CD4-positive, alpha-beta memory T cell (primary cell): ENCODE measurements around the gene DUS3L. TPM values are rescaled to one million over a fixed set of nuclear protein-coding genes. Genes with fewer than 3 reads are reported as not detected.

Experiments used
- CTCF ChIA-PET: fragments of 350-600 bp; sonication (Branson Sonifier 250); formaldehyde crosslinking; loops from one replicate; lab custom pipeline; 2021; ENCODE audit warnings: inconsistent platforms; ENCODE audit not compliant: partially characterized antibody; lab: Charles Lee
- POLR2A ChIA-PET: fragments of 350-600 bp; sonication (Branson Sonifier 250); formaldehyde crosslinking; loops from one replicate; lab custom pipeline; 2021; ENCODE audit not compliant: partially characterized antibody; lab: Charles Lee
- DNase-seq, 5 donors: peaks; one replicate each; pipeline versions ENCODE4 v3.0.0 to v3.0.0-alpha.2; 2020 to 2022; ENCODE audit warnings: mixed read lengths in 1 of 5
- H3K27ac ChIP-seq: one replicate; pipeline ENCODE4 v1.7.0; 2013; ENCODE audit warnings: low read depth, low read length
- H3K27me3 ChIP-seq: 2 replicates; pipeline ENCODE4 v1.7.0; 2013; ENCODE audit warnings: mild to moderate bottlenecking, low read length, moderate library complexity; ENCODE audit not compliant: insufficient read depth
- H3K36me3 ChIP-seq: 2 replicates; pipeline ENCODE4 v1.7.0; 2013; ENCODE audit warnings: mild to moderate bottlenecking, low read length, moderate library complexity; ENCODE audit not compliant: insufficient read depth
- H3K4me1 ChIP-seq: 2 replicates; pipeline ENCODE4 v1.7.0; 2013; ENCODE audit warnings: mild to moderate bottlenecking, low read length, moderate library complexity; ENCODE audit not compliant: insufficient read depth
- H3K4me3 ChIP-seq, 2 donors: one replicate each; pipeline ENCODE4 v1.7.0; 2013; ENCODE audit warnings: low read length in 2 of 2, mild to moderate bottlenecking in 1 of 2
- H3K9me3 ChIP-seq, 2 donors: one replicate each; pipeline ENCODE4 v1.7.0; 2013; ENCODE audit warnings: low read length in 2 of 2, control low read depth in 1 of 2; ENCODE audit not compliant: control insufficient read depth in 1 of 2
- H3K27ac Mint-ChIP-seq, 7 donors: one replicate each; pipeline ENCODE4 v1.8.0; 2020 to 2021; ENCODE audit warnings: mixed read lengths in 7 of 7, mild to moderate bottlenecking in 6 of 7, inconsistent platforms in 3 of 7, moderate library complexity in 3 of 7
- H3K27me3 Mint-ChIP-seq, 2 donors: one replicate each; pipeline ENCODE4 v1.8.0; 2020 to 2021; ENCODE audit warnings: mixed read lengths in 2 of 2
- H3K36me3 Mint-ChIP-seq, 2 donors: one replicate each; pipeline ENCODE4 v1.8.0; 2020 to 2021; ENCODE audit warnings: mixed read lengths in 2 of 2, inconsistent platforms in 1 of 2, mild to moderate bottlenecking in 1 of 2
- H3K4me1 Mint-ChIP-seq, 4 donors: one replicate each; pipeline ENCODE4 v1.8.0; 2020 to 2021; ENCODE audit warnings: mixed read lengths in 4 of 4, mild to moderate bottlenecking in 1 of 4
- H3K4me3 Mint-ChIP-seq, 8 donors: one replicate each; pipeline ENCODE4 v1.8.0; 2020 to 2021; ENCODE audit warnings: mixed read lengths in 8 of 8, mild to moderate bottlenecking in 7 of 8, moderate library complexity in 6 of 8, inconsistent platforms in 3 of 8
- H3K9me3 Mint-ChIP-seq, 8 donors: one replicate each; pipeline ENCODE4 v1.8.0; 2020 to 2021; ENCODE audit warnings: mixed read lengths in 8 of 8, mild to moderate bottlenecking in 5 of 8, inconsistent platforms in 3 of 8, moderate library complexity in 1 of 8
- intact Hi-C: fragments of 100-400 bp; cut with micrococcal nuclease; formaldehyde crosslinking; loops from one replicate; pipeline ENCODE4 v1.15.1; 2023
- polyA plus RNA-seq, 2 donors: library from polyadenylated mRNA; unstranded; fragments of 300-500 nt; fragmentation: Illumina TruSeq; gene quantifications; one replicate each; pipeline ENCODE4 v1.2.3, GENCODE V29; 2021
- total RNA-seq, 2 experiments: library from RNA; stranded (reverse); gene quantifications; one replicate each; pipeline ENCODE4 v1.2.3, GENCODE V29; 2021

DUS3L gene
- total and polyA plus RNA-seq, 4 experiments from 2014 or later, result 34.2 to 72.9 (median 47.7) TPM

GRCh38 chr19:5803752-5804515, 13.0 kb upstream of the DUS3L start:
- Mint-ChIP-seq H3K4me3 (peak overlapping the region; percentile 59 to 91 (median 76)), H3K36me3 (no peaks in the 10 kb centered on the region), H3K4me1 (peaks cover 6 to 30% (median 15%) of the 10 kb centered on the region in 4 donors), H3K27me3 (peaks cover 13 to 14% of the 10 kb centered on the region in 2 donors), H3K9me3 (no peaks in the 10 kb centered on the region), H3K27ac (peak overlapping the region; percentile 57 to 92 (median 87))
- Histone ChIP-seq H3K27ac (peak overlapping the region; percentile 19), H3K9me3 (no peaks in the 10 kb centered on the region), H3K36me3 (no peaks in the 10 kb centered on the region), H3K4me3 (peak overlapping the region in 1 of 2 donors; percentile 40), H3K4me1 (peaks cover 20% of the 10 kb centered on the region), H3K27me3 (no peaks in the 10 kb centered on the region)
- ChIA-PET POLR2A (interaction anchor here (0.7 to 1.9 kb wide), 9 partner anchors 11 to 219 kb away, joined by 3 to 20 read pairs (median 4); partner anchors contain the start of genes DUS3L, NDUFA11, RPL36 and VMAC), CTCF (interaction anchor here (0.5 to 2.1 kb wide), 33 partner anchors 9 to 245 kb away, joined by 3 to 51 read pairs (median 5); partner anchors contain the start of genes CATSPERD, DUS3L, LONP1 and NDUFA11)
- intact Hi-C loops, result loop anchor here (1.0 to 2.0 kb wide), 5 partner anchors 13 to 158 kb away; partner anchors contain the start of genes DUS3L and VMAC
- DNase-seq, result peak; percentile 89 to 93 (median 91)

GRCh38 chr19:5803441-5803751, 12.4 kb upstream of the DUS3L start:
- Mint-ChIP-seq H3K36me3 (no peaks in the 10 kb centered on the region), H3K27me3 (peaks cover 13 to 14% of the 10 kb centered on the region in 2 donors), H3K27ac (peak overlapping the region in 2 of 7 donors; percentile 36 to 87), H3K4me1 (peaks cover 6 to 30% (median 15%) of the 10 kb centered on the region in 4 donors), H3K9me3 (no peaks in the 10 kb centered on the region), H3K4me3 (peak overlapping the region; percentile 46 to 83 (median 72))
- peak overlapping the region; percentile 19 for H3K27ac ChIP-seq
- no peaks in the 10 kb centered on the region for H3K9me3 ChIP-seq
- ChIA-PET POLR2A (interaction anchor here (1.1 to 1.9 kb wide), 8 partner anchors 10 to 219 kb away, joined by 3 to 20 read pairs (median 4); partner anchors contain the start of genes DUS3L, NDUFA11, RPL36 and VMAC), CTCF (interaction anchor here (0.6 to 2.1 kb wide), 25 partner anchors 10 to 238 kb away, joined by 3 to 51 read pairs (median 5); partner anchors contain the start of genes CATSPERD, DUS3L, LONP1 and NDUFA11)
- no peak for DNase-seq
- H3K27me3 ChIP-seq, result no peaks in the 10 kb centered on the region
- H3K36me3 ChIP-seq, result no peaks in the 10 kb centered on the region
- intact Hi-C loops, result no loop called here
- peaks cover 20% of the 10 kb centered on the region for H3K4me1 ChIP-seq
- peak overlapping the region in 1 of 2 donors; percentile 40 for H3K4me3 ChIP-seq

- Histone ChIP-seq H3K27me3 (no peaks in the 10 kb centered on the region), H3K4me3 (no peak overlapping the region), H3K4me1 (peaks cover 20% of the 10 kb centered on the region), H3K27ac (no peak overlapping the region), H3K9me3 (no peaks in the 10 kb centered on the region), H3K36me3 (no peaks in the 10 kb centered on the region)
- ChIA-PET CTCF (interaction anchor here (0.6 to 0.7 kb wide), 2 partner anchors 220 to 534 kb away, joined by 3 read pairs; no protein-coding TSS in a partner anchor), POLR2A (no interaction called here)
- peak overlapping the region in 6 of 8 donors; percentile 6 to 64 (median 30) for H3K4me3 Mint-ChIP-seq
- peaks cover 11 to 14% of the 10 kb centered on the region in 2 donors for H3K27me3 Mint-ChIP-seq
- peak overlapping the region in 1 of 7 donors; percentile 77 for H3K27ac Mint-ChIP-seq
- no peaks in the 10 kb centered on the region for H3K36me3 Mint-ChIP-seq
- no peaks in the 10 kb centered on the region for H3K9me3 Mint-ChIP-seq
- intact Hi-C loops, result no loop called here
- no peak for DNase-seq
- peaks cover 6 to 27% (median 15%) of the 10 kb centered on the region in 4 donors for H3K4me1 Mint-ChIP-seq
Measured at GRCh38 chr19:5801796-5802619, 11.0 kb upstream of the DUS3L start.

GRCh38 chr19:5800361-5801270, 9.7 kb upstream of the DUS3L start:
- Histone ChIP-seq H3K9me3 (no peaks in the 10 kb centered on the region), H3K36me3 (no peaks in the 10 kb centered on the region), H3K27ac (no peak overlapping the region), H3K4me3 (no peak overlapping the region), H3K27me3 (no peaks in the 10 kb centered on the region), H3K4me1 (peaks cover 20% of the 10 kb centered on the region)
- H3K27me3 Mint-ChIP-seq, result peaks cover 10 to 14% of the 10 kb centered on the region in 2 donors
- POLR2A ChIA-PET, result interaction anchor here (1.0 kb wide), 1 partner anchor 11 kb away, joined by 4 read pairs; no protein-coding TSS in a partner anchor
- peak overlapping the region in 1 of 8 donors; percentile 23 for H3K4me3 Mint-ChIP-seq
- intact Hi-C loops, result no loop called here
- CTCF ChIA-PET, result no interaction called here
- no peaks in the 10 kb centered on the region for H3K36me3 Mint-ChIP-seq
- DNase-seq, result no peak
- H3K27ac Mint-ChIP-seq, result no peak overlapping the region
- peaks cover 6 to 22% (median 15%) of the 10 kb centered on the region in 4 donors for H3K4me1 Mint-ChIP-seq
- no peaks in the 10 kb centered on the region for H3K9me3 Mint-ChIP-seq

- Mint-ChIP-seq H3K27ac (no peak overlapping the region), H3K9me3 (no peaks in the 10 kb centered on the region), H3K4me3 (no peak overlapping the region), H3K27me3 (peaks cover 10 to 14% of the 10 kb centered on the region in 2 donors), H3K36me3 (no peaks in the 10 kb centered on the region), H3K4me1 (peaks cover 6 to 21% (median 13%) of the 10 kb centered on the region in 4 donors)
- Histone ChIP-seq H3K4me3 (no peak overlapping the region), H3K4me1 (peaks cover 19% of the 10 kb centered on the region), H3K27ac (no peak overlapping the region), H3K9me3 (no peaks in the 10 kb centered on the region), H3K27me3 (no peaks in the 10 kb centered on the region), H3K36me3 (no peaks in the 10 kb centered on the region)
- ChIA-PET POLR2A (interaction anchor here (1.0 kb wide), 1 partner anchor 10 kb away, joined by 4 read pairs; no protein-coding TSS in a partner anchor), CTCF (no interaction called here)
- intact Hi-C loops, result loop anchor here (10.0 kb wide), 1 partner anchor 565 kb away; the partner anchor contains the start of gene CLPP
- no peak for DNase-seq
Measured at GRCh38 chr19:5799247-5800241, 8.6 kb upstream of the DUS3L start.
